Epithelial cell of proximal tubule (primary cell): ENCODE results near the gene CBR1. TPM values are rescaled to one million over a fixed set of nuclear protein-coding genes. Genes with fewer than 3 reads are reported as not detected.
A peak's percentile ranks its signal among the peaks of the same experiment; 100 is the strongest.

Experiments
- DNase-seq: peaks from one replicate; pipeline ENCODE4 v3.0.0-alpha.2; 2011; ENCODE audit warnings: low read depth
- H3K4me3 ChIP-seq: 2 replicates; pipeline ENCODE4 v1.5.1; 2011; ENCODE audit warnings: low read depth, mild to moderate bottlenecking, low read length
- CTCF ChIP-seq: conservative IDR thresholded peaks from 2 replicates; pipeline ENCODE4 v1.5.1; 2012; ENCODE audit warnings: low read depth, mild to moderate bottlenecking, low read length
- total RNA-seq: library from RNA; depleted of rRNA; stranded (reverse); fragments of >200 nt; gene quantifications from 2 replicates; pipeline ENCODE4 v1.2.3, GENCODE V29; 2015

Gene CBR1
- total RNA-seq, 1 donor from 2014 or later: 118 TPM

DNA sequence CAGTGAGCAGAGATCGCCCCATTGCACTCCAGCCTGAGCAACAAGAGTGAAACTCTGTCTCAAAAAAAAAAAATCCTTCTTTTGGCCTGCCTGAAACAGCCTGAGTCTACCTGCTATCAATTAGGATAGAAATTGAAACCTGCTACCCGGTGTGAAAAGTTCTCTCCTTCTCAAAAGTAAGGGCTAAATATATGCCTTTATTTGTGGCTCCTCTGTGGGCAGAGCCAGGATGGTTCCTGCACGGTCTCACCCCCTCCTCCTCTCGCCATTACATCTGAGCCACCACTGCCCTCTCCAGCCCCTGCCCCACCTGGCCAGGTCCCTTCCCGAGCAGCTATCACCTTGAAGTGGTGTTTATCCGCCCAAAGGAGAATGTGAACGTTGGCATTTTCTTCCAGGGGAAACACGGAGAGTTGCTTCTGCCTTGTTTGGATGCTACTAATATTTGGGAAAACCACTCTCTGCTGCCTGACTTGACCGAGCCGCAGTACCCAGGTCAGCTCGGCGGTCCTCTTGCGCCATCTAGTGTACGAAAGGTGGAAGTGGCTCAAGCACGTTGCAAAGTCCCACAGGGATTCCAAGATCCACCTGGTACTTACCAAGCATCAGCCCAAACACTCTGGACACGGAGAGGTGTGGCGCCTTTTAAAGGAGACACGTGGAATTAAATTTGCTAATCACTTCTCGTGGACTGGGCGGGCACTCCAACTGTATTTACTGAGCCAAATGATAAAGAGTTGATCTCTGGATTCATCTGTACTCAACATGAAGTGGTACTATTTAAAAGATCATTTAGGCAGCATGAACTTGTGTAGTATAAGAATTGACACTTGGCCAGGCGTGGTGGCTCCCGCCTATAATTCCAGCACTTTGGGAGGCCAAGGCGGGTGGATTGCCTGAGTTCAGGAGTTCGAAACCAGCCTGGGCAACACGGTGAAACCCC is 41.4 kb upstream of the CBR1 start:
- TF ChIP-seq CTCF: peak; percentile 97
- DNase-seq: no peak

DNA sequence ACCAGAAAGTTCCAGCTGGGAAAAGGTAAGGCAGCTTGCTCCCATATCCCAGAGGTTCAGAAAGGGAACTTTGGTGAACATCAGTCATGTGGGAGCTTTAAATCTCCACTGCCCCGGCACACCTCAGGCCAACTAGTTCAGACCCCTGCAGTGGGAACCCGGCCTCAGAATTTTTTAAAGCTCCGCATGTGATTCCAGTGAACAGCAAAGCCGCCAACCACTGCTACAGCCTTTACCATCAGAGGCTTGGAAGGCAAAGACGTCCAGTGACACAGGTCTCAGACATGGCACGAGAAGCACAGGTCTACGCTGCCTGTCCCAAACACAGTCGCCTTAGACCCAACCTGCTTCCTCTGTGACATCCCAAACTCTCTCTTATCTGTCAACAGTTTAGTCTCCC is 40.5 kb upstream of the CBR1 start:
- H3K4me3 ChIP-seq: no peak overlapping the region
- no peak for DNase-seq
- TF ChIP-seq CTCF: no peak

More for the DNA sequence above, 41.4 kb upstream of the CBR1 start:
- no peak overlapping the region for H3K4me3 ChIP-seq

DNA sequence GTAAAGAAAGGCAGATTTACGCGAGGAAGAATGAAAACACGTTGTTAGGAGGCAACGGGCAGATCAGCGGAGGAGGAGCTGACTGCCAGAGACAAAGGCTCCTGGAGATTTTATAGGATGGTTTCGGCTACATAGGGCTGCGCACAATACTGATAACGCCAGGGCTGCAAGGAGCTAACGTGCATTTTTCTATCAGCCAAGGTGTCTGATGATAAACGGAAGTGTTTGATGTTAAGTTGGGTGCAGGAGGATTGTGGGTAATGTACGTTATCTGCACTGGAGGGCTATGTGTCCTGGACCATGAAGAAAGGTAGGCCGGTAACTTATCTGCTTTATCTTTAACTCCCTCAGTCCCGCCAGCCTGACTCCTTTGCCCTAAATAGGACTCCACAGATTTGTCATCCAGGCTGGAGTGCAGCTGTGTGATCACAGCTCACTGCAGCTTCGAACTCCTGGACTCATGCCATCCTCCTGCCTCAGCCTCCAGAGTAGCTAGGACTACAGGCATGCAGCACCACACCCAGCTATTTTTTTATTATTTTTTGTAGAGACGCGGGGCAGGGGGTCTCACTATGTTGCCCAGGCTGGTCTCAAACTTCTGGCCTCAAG is 39.1 kb upstream of the CBR1 start:
- no peak for TF ChIP-seq CTCF
- DNase-seq: no peak
- H3K4me3 ChIP-seq: no peak overlapping the region

- TF ChIP-seq CTCF: no peak
- no peak overlapping the region for H3K4me3 ChIP-seq
- DNase-seq: no peak
These were observed 37.0 kb upstream of the CBR1 start for GRCh38 chr21:36032647-36033406.

- H3K4me3 ChIP-seq: no peak overlapping the region
- DNase-seq: no peak
- no peak for TF ChIP-seq CTCF
These were observed 35.5 kb upstream of the CBR1 start for GRCh38 chr21:36034211-36034913.

GRCh38 chr21:36035381-36035791 is 34.4 kb upstream of the CBR1 start:
- TF ChIP-seq CTCF: peak; percentile 41
- DNase-seq: no peak
- H3K4me3 ChIP-seq: no peak overlapping the region
